ENCODE measurements around the gene SLAMF8. TPM values are rescaled to one million over a fixed set of nuclear protein-coding genes. Genes with fewer than 3 reads are reported as not detected.

SLAMF8 gene
- total RNA-seq, 1 donor from 2014 or later, result 0.27 TPM

DNA sequence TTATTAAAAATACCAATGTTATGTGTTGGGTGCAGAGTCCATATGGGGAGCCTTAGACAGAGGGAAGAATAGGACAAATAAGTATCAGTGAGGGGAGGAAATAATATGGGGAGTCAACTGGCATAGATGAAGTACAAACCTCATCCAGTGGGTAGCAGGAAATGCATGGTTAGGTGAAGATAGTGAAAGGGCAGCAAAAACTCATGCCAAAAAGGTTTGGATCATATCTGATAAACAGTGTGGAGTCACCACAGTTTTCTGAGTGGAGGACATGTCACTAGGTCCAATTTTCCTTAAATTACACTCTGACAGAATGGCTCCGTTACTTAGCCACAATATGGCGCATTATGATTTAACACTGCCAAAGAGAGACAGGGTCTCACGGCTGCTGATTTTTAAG is 35.6 kb upstream of the SLAMF8 start:
- DNase-seq (no peak), ATAC-seq (ENCODE audit: low read depth) (no peak)
- no peaks in the 10 kb centered on the region for H3K36me3 Mint-ChIP-seq (ENCODE audit: low read depth)
- intact Hi-C loops (cut with micrococcal nuclease), result loop anchor here (5.0 kb wide), 1 partner anchor 659 kb away; no protein-coding TSS in a partner anchor
- H3K27ac Mint-ChIP-seq, result no peak overlapping the region
- H3K4me1 Mint-ChIP-seq, result no peaks in the 10 kb centered on the region
- CTCF ChIA-PET, result no interaction called here
- H3K4me3 Mint-ChIP-seq, result no peak overlapping the region
- H3K27me3 Mint-ChIP-seq, result peaks cover 11% of the 10 kb centered on the region
- TF ChIP-seq, protein P1, sequence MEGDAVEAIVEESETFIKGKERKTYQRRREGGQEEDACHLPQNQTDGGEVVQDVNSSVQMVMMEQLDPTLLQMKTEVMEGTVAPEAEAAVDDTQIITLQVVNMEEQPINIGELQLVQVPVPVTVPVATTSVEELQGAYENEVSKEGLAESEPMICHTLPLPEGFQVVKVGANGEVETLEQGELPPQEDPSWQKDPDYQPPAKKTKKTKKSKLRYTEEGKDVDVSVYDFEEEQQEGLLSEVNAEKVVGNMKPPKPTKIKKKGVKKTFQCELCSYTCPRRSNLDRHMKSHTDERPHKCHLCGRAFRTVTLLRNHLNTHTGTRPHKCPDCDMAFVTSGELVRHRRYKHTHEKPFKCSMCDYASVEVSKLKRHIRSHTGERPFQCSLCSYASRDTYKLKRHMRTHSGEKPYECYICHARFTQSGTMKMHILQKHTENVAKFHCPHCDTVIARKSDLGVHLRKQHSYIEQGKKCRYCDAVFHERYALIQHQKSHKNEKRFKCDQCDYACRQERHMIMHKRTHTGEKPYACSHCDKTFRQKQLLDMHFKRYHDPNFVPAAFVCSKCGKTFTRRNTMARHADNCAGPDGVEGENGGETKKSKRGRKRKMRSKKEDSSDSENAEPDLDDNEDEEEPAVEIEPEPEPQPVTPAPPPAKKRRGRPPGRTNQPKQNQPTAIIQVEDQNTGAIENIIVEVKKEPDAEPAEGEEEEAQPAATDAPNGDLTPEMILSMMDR (IDR thresholded peaks at IDR 0.05), result no peak
- H3K9me3 Mint-ChIP-seq, result no peaks in the 10 kb centered on the region
- POLR2A ChIA-PET, result no interaction called here

DNA sequence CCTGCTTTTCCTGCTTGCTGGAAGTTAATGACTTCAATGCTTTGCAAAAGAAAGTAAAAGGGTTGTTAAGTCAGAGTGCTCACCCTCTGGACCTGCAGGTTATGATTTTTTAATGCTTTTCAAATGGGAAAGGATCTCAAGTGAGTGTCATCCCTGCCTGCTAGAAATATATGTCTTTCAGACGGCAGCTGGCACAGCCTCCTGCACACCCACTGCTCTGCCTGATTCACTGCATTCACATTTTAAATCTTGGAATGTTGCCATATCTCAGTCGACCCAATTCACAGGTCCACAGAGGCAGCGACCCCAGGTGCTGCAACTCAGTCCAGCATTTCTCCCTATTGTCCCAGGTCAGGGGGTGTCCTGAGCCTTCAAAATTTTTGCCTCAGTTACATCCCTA is 35.2 kb upstream of the SLAMF8 start:
- Mint-ChIP-seq H3K4me3 (no peak overlapping the region), H3K4me1 (no peaks in the 10 kb centered on the region), H3K27ac (no peak overlapping the region), H3K9me3 (no peaks in the 10 kb centered on the region), H3K36me3 (ENCODE audit: low read depth) (no peaks in the 10 kb centered on the region), H3K27me3 (peaks cover 11% of the 10 kb centered on the region)
- ChIA-PET POLR2A (no interaction called here), CTCF (no interaction called here)
- ATAC-seq (ENCODE audit: low read depth) (no peak), DNase-seq (no peak)
- intact Hi-C loops (cut with micrococcal nuclease), result loop anchor here (5.0 kb wide), 1 partner anchor 659 kb away; no protein-coding TSS in a partner anchor
- TF ChIP-seq, protein P1 (IDR thresholded peaks at IDR 0.05), result no peak

DNA sequence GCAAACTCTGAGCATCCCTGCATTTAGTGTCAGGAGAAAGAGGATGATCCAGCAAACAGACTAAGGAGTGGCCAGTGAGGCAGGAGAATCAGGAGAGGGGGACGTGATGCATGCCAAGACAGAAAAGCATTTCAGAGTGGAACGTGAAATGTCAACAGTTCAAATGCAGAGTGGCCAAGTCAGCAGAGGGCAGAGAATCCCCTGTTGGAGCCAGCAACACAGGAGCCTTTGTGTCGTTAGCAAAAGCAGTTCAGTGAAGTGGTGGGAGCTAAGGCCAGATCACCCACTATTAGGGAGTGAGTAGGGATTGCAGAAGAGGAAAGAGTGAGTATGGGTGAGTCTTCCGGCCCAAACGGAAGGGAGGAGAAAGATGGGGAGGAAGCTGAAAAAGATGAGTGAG is 31.1 kb upstream of the SLAMF8 start:
- DNase-seq (no peak), ATAC-seq (ENCODE audit: low read depth) (no peak)
- H3K27me3 Mint-ChIP-seq, result peaks cover 15% of the 10 kb centered on the region
- no peak overlapping the region for H3K4me3 Mint-ChIP-seq
- TF ChIP-seq, protein P1 (IDR thresholded peaks at IDR 0.05), result no peak
- no peak overlapping the region for H3K27ac Mint-ChIP-seq
- POLR2A ChIA-PET, result no interaction called here
- no peaks in the 10 kb centered on the region for H3K9me3 Mint-ChIP-seq
- H3K4me1 Mint-ChIP-seq, result peaks cover 6% of the 10 kb centered on the region
- no peaks in the 10 kb centered on the region for H3K36me3 Mint-ChIP-seq (ENCODE audit: low read depth)
- intact Hi-C loops (cut with micrococcal nuclease), result no loop called here
- CTCF ChIA-PET, result no interaction called here

DNA sequence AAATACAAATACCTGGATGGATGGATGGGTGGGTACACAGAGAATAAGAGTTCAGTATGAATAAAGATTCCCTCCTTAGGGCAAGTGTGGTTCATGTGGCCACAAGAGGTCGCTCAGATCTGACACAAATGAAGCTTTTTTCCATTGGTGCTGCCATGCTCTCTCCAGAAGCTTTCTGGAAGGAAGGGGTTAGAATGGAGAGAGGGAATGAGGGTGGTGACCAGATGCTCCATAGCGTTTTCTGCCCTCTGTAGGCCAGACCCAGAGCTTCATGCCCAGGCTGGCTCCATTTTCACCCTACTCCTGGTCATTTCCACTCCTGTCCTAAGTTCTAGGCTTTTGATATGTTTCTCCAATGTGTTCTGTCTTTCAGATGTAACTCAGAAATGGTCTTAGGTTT is 27.8 kb upstream of the SLAMF8 start:
- intact Hi-C loops (cut with micrococcal nuclease), result loop anchor here (1.0 to 2.0 kb wide), 5 partner anchors 18 to 207 kb away; partner anchors contain the start of gene DUSP23
- H3K9me3 Mint-ChIP-seq, result no peaks in the 10 kb centered on the region
- H3K27ac Mint-ChIP-seq, result no peak overlapping the region
- H3K36me3 Mint-ChIP-seq (ENCODE audit: low read depth), result no peaks in the 10 kb centered on the region
- ChIA-PET POLR2A (interaction anchor here (1.0 kb wide), 1 partner anchor 126 kb away, joined by 3 read pairs; the partner anchor contains the start of gene TAGLN2), CTCF (interaction anchor here (0.6 to 9.5 kb wide), 19 partner anchors 12 to 586 kb away, joined by 3 to 176 read pairs (median 4); partner anchors contain the start of genes DUSP23 and IGSF9)
- DNase-seq (no peak), ATAC-seq (ENCODE audit: low read depth) (no peak)
- TF ChIP-seq, protein P1 (IDR thresholded peaks at IDR 0.05), result no peak
- H3K4me1 Mint-ChIP-seq, result peaks cover 8% of the 10 kb centered on the region
- H3K27me3 Mint-ChIP-seq, result peaks cover 28% of the 10 kb centered on the region
- no peak overlapping the region for H3K4me3 Mint-ChIP-seq

DNA sequence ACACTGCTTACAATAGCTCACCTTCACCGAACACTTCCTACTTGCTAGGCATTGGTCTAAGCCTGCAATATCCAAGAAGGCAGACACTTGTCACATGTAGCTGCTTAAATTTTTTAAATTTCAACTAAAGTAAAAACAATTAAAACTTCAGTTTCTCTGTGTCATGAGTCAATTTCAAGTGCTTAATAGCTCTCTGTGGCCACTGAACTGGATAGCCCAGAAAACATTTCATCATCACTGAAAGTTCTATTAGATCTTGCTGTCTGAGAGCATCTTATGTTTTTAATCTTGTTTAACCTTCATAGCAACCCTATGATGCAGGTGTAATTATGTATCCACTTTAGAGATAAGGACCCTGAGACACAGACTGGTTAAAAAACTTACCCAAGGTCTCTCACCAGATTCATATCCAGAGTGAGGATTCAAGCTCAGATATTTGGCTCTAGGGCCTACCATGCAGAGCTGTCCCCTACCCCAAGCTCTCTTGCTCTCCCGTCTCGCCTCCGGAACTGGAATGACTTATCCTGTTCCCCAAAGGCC is 27.2 kb upstream of the SLAMF8 start:
- ChIA-PET CTCF (interaction anchor here (0.6 to 9.5 kb wide), 20 partner anchors 12 to 587 kb away, joined by 3 to 176 read pairs (median 3); partner anchors contain the start of genes IGSF9 and SLAMF8), POLR2A (interaction anchor here (1.0 kb wide), 1 partner anchor 126 kb away, joined by 3 read pairs; the partner anchor contains the start of gene TAGLN2)
- Mint-ChIP-seq H3K4me1 (peaks cover 8% of the 10 kb centered on the region), H3K27ac (no peak overlapping the region), H3K9me3 (no peaks in the 10 kb centered on the region), H3K4me3 (no peak overlapping the region), H3K27me3 (peaks cover 33% of the 10 kb centered on the region), H3K36me3 (ENCODE audit: low read depth) (no peaks in the 10 kb centered on the region)
- ATAC-seq (ENCODE audit: low read depth) (no peak), DNase-seq (no peak)
- intact Hi-C loops (cut with micrococcal nuclease), result loop anchor here (1.0 to 2.0 kb wide), 3 partner anchors 19 to 137 kb away; partner anchors contain the start of gene DUSP23
- TF ChIP-seq, protein P1 (IDR thresholded peaks at IDR 0.05), result no peak
